SIG-M5 treated with dmso at 0.1 percent for 504 hours (cell line): ENCODE measurements around the gene HIGD1B.
A peak's percentile ranks its signal among the peaks of the same experiment; 100 is the strongest.

Experiments used
- DNase-seq: peaks from one replicate; lab custom pipeline; 2025; ENCODE audit not compliant: unreplicated experiment; lab: John Stamatoyannopoulos, UW

Gene HIGD1B

GRCh38 chr17:44832805-44833204 is 14.9 kb upstream of the HIGD1B start:
- no peak for DNase-seq

GRCh38 chr17:44837196-44837595 is 10.5 kb upstream of the HIGD1B start:
- DNase-seq: no peak

GRCh38 chr17:44840274-44840673 is 7.4 kb upstream of the HIGD1B start:
- no peak for DNase-seq

GRCh38 chr17:44840936-44841335 is 6.7 kb upstream of the HIGD1B start:
- no peak for DNase-seq

GRCh38 chr17:44842748-44843147 is 4.9 kb upstream of the HIGD1B start:
- DNase-seq: no peak

- DNase-seq: no peak
Measured at GRCh38 chr17:44844390-44844830, 3.3 kb upstream of the HIGD1B start.

GRCh38 chr17:44846206-44846605 is 1.5 kb upstream of the HIGD1B start:
- DNase-seq: no peak

- no peak for DNase-seq
Measured at GRCh38 chr17:44848257-44848795, 643 bp downstream of the HIGD1B start.

GRCh38 chr17:44848961-44849489 is 1.3 kb downstream of the HIGD1B start:
- DNase-seq: no peak

GRCh38 chr17:44850025-44850424 is 2.3 kb downstream of the HIGD1B start:
- no peak for DNase-seq

- DNase-seq: no peak
Measured at GRCh38 chr17:44850612-44851011, 2.9 kb downstream of the HIGD1B start.

- DNase-seq: no peak
Measured at GRCh38 chr17:44854192-44854591, 6.5 kb downstream of the HIGD1B start.

- DNase-seq: no peak
Measured at GRCh38 chr17:44859701-44860100, 12.0 kb downstream of the HIGD1B start.

- no peak for DNase-seq
Measured at GRCh38 chr17:44862278-44862914, 14.7 kb downstream of the HIGD1B start.

- no peak for DNase-seq
Measured at GRCh38 chr17:44863061-44863918, 15.6 kb downstream of the HIGD1B start.

GRCh38 chr17:44864831-44865230 is 17.1 kb downstream of the HIGD1B start:
- DNase-seq: no peak

GRCh38 chr17:44865231-44865660 is 17.6 kb downstream of the HIGD1B start:
- DNase-seq: peak; percentile 71

- no peak for DNase-seq
Measured at GRCh38 chr17:44865931-44866330, 18.2 kb downstream of the HIGD1B start.

GRCh38 chr17:44867841-44868240 is 20.2 kb downstream of the HIGD1B start:
- no peak for DNase-seq

GRCh38 chr17:44871556-44871955 is 23.9 kb downstream of the HIGD1B start:
- no peak for DNase-seq

GRCh38 chr17:44872131-44872768 is 24.6 kb downstream of the HIGD1B start:
- DNase-seq: no peak
